Right renal pelvis (tissue), 4 donors: ENCODE results near the gene SENP1. TPM values are rescaled to one million over a fixed set of nuclear protein-coding genes. Genes with fewer than 3 reads are reported as not detected.
"Not testable (repeated sequence)": the region's sequence is repeated elsewhere in the genome, so short reads cannot be mapped to it uniquely, and the experiment has no call there.

ENCODE experiments used
- DNase-seq, 4 donors: peaks; one replicate each; pipeline ENCODE4 v3.0.0-alpha.2; 2013; ENCODE audit warnings: low read depth in 4 of 4, low spot score in 3 of 4, missing footprints in 1 of 4
- polyA plus RNA-seq, 4 donors: library from polyadenylated mRNA; unstranded; fragments of 120-200 nt; gene quantifications; one replicate each; pipeline ENCODE4 v1.2.1, GENCODE V29; 2013; ENCODE audit not compliant: insufficient read length in 4 of 4

Gene SENP1
- polyA plus RNA-seq: 10 to 100 TPM; 21.6 to 28.1 (median 27.1) TPM

DNA sequence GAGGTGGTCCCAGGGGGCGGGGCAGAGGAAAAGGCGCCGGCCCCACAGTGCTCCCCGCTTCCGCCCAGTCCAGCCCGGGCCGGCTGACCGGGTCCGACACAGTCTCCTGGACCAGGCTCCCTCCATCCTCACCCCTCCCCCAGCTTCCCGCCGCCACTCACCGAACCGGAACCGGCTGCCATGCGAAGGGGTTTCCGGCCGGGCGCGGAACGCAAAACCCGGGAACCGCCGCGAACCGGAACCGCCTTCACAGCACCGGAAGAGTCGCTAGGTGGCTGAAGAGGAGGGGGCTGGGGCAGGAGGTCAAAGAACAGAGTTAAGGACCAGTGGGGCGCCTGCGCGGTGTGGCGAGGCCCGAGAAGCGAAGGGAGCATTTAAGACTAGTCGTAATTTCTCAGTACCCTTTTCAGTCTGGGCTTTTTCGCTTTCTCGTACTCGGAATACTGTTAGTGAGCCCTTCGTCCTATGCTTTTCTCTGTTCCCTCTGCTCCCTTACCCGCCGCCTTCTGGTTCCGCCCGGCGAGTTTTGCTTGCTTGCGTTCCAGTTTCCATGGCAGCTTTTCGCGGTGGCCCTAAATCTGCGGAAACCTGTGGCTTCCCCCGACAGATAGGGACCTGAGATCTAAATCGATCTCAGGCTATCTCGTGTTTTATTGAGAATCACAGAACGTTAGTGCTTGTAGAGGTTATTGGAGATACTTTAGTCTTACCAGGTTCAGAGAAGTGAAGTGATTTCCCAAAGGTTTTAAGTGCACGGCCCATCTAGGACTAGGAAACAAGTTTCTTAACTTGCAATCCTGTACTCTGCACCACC, at the start of gene SENP1:
SENP1 (minus strand) TSS at position 213 of the 814 bp plus-strand sequence. CDS start 4,607 bp downstream, outside the sequence.
- DNase-seq: peak; percentile 77 to 86 (median 80)

GRCh38 chr12:48151103-48151771, 45.4 kb upstream of the SENP1 start:
- no peak for DNase-seq

DNA sequence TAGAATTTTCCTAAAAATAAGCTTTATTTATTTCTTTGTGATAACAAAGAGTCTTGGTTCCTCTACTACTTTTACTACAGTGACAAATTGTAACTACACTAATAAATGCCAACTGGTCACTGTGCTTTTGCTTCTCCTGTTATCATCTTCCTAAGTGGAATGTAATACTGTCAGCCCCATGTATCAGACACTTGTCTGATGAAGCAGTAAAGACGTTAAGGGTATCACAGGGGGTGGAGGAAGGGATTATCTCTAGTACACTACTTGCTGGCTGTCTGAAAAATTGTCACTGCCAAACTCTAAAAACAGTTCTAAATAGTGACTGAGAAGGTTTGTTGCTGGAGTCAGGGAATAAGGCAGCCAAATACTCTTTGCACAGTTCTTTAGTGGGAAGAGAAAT, 40.1 kb upstream of the SENP1 start:
- DNase-seq: no peak

DNA sequence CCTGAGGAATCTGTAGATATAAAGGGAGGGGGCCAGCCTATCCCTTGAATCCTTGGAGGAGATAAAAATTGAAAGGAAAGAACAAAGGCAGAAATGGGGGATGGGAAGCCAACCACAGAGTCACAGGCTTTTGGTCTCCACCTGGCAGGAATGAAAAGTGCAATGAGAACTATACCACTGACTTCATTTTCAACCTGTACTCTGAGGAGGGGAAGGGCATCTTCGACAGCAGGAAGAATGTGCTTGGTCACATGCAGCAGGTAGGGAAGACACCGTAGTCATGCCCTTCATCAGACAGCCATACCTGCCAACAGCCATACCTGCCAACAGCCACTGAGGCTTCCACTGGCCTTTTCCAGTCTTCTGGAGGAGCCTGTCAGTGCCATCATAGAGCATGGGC, 38.0 kb upstream of the SENP1 start:
- no peak for DNase-seq

GRCh38 chr12:48142818-48143674, 37.2 kb upstream of the SENP1 start:
- no peak for DNase-seq

- DNase-seq: no peak
Measured at GRCh38 chr12:48135027-48135426, 29.1 kb upstream of the SENP1 start.

GRCh38 chr12:48132826-48133225, 26.9 kb upstream of the SENP1 start:
- no peak for DNase-seq

DNA sequence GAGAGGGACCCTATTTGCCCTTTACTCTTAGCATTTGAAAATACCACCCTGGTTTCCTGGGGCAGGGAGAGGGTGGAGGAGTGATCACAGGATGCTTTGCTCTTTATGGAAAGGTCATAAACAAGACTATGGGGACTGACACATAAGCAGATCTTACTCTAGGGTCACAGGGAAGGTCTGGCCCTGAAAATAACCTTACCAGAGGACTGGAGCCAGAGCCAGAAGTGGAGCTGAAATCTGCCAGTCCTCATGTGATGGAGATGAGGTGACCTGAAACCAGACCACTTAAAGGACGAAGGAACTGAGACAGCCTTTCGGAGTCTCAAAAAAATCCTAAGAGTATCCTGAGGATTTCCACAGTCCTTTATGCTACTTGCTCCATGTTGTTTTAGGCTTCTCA, 25.6 kb upstream of the SENP1 start:
- DNase-seq: no peak

- DNase-seq: no peak
Measured at GRCh38 chr12:48129376-48129775, 23.5 kb upstream of the SENP1 start.

GRCh38 chr12:48128800-48129199, 22.9 kb upstream of the SENP1 start:
- DNase-seq: no peak

DNA sequence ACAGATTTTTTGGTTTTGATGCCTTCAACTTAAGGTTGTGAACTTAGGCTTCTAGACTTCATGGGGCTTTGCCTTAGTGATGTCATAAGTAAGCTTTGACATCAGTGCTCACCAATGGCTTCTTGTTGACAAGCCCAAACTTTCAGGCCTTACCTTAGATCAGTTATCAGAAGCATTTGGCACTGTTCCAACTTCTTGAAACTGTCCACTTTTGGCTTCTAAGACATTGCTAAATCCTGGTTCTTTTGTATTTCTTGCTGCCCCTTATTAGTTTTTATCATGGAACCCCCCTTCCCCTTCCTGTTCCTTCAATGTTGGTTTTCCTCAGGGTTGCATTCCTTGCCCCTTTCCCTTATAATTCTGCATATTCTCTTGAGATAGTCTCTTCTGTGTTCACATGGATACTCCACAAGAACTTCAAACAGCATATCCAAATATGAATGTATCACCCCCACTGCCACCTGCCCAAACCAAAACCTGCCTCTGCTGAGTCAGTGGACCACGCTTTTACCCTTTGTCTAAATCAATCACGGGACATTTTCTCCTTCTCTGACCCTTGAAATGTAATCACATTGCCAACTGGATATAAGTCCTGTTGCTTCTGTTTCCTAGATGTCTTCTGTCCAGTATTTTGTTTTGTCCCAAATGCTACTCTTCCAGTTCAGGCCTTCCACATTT, 21.2 kb upstream of the SENP1 start:
- DNase-seq: no peak

DNA sequence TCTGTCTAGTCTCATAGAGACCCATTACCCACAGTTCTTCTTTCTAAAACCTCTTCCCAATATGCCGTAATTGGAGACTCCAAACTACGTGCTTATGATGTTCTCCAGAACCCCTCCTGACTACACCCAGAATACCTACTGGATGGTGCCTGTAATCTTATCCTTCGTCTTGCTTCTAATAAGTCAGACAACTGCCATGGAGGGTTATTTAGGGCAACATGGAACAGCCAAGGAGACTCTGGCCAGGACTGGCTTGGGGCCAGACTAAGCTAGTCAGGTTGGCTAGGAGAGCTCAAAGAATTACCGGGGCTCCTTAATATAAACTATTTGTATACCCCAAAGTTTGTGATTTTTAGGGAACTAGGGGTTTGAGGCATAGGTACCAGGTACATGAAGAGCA, 20.1 kb upstream of the SENP1 start:
- no peak for DNase-seq

GRCh38 chr12:48125542-48125941, 19.7 kb upstream of the SENP1 start:
- not testable (repeated sequence) for DNase-seq

- no peak for DNase-seq
Measured at GRCh38 chr12:48123169-48123568, 17.3 kb upstream of the SENP1 start.

DNA sequence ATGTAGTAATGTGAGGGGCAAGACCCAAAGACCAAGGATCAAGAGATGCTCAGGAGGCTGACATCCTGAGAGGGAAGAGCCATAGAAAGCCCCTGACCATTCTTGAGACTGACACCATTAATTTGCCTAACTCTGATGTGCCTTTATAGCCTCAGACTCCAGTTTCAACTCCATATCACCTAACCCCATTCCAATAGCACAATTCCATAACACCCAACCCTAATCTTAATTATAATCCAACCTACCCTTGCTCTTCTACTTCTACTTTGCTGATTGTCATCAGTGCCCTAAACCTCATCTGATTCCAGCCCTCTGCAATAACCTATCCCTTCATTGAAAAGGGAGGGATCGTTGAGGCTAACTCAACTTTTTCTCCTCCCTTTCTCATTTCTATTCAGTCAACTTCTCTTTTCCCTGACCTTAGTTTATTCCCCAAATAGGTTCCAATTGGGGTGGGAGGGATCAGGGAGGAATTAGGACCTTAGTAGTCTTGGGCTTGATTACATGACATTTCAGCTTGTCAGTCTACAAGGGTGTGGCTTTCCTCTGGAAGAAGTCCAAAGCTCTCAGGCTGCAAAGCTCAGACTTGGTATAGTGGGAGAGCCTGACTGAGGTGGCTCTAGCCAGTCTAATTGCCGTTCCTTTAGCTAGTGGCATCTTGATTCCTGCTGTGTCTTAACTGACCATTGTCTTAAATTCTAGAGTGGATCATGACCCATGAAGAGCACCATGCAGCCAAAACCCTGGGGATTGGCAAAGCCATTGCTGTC, 16.4 kb upstream of the SENP1 start:
- no peak for DNase-seq

GRCh38 chr12:48121522-48121921, 15.6 kb upstream of the SENP1 start:
- DNase-seq: no peak

DNA sequence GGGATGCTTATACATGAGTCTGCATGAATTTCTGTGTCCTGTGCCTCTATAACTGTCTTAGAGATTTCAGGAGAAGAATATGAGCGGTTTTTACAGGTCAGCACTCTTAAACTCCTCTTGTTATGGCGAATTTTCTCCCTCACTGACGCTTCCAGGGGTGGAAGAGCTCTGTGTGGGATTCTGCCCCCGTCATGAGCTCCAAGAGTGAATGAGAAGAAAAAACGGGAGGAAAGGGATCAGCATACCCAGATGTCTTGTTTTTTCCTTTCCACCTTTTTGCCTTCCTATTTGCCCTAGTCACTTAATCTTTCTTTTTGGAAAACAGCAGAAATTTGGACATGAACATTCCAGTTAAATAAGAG, 13.9 kb upstream of the SENP1 start:
- no peak for DNase-seq

DNA sequence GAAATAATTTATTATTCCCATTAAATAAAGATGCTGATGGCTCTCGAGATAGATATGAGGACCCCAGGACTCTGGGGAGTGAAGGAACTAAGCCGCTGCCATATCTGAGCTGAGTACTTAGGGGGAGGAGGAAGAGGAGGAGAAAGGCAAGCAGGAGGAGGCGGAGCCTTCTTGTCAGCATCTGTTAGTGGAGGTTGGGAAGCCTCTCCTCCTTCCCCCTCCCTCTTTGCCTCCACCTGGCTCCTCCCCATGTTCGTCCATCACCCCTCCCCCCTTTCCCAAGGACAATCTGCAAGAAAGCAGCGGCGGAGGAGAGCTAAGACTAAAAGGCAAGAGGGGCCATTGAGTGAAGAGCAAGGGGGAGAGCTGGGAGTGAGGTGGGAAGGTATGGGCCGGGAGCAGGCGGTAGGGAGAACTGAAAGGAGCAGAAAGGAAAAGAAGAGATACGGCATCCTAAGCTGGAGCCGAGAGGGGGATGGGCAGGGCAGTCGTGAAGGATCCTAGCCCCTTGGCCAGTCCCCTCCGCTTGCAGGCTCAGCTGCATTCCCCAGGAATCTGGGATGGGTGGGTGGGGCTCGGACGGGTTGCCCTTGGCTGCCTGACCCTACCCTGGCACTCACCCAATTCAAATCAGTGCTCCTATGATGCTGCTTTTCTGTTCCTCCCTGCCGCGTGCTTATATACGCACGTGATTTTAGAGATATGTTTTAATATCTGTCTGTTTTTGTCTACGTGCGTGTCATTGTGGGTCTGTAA, 13.4 kb upstream of the SENP1 start, which contains the start of gene PFKM:
PFKM (plus strand) TSS at position 287 of the 756 bp plus-strand sequence. CDS start 3,411 bp downstream, outside the sequence.
- peak; percentile 79 to 88 (median 81) for DNase-seq

DNA sequence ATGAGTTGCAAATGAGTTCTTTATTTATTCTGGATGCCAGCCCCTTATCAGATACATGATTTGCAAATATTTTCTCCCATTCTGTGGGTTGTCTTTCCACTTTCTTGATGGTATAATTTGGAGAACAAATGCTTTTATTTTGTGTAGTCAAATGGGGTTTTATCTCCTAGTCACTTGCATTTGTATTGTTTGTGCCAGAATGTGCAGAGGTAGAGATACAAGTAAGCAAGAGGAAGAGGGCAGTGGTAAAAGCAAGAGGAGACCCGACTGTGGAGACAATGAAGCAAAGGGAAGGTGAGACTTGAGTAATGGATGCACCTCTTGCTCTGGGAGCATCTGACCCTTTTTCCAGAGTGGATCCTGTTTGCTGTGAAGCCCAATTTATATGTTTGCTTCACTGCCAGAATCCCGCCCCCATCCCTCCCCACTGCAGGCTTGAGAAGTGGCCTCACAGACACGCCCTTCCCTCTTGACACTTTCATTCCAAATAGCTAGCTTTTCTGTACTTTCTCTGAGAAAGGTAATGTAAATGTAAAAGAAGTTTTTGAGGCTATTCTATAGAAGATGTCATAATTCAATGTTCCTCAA, 12.5 kb upstream of the SENP1 start:
- DNase-seq: no peak
